Stimulated activated CD4-positive, alpha-beta T cell treated with anti-CD3 and anti-CD28 coated beads, Interleukin-2, amount 100 ng/mL, for 24 hours (primary cell): ENCODE measurements around the gene MBL2.

Experiments used
- DNase-seq, 2 donors: peaks; one replicate each; pipeline ENCODE4 v3.0.0-alpha.2; 2020

The MBL2 gene

GRCh38 chr10:52771534-52772445, 794 bp downstream of the MBL2 start:
- no peak for DNase-seq

- no peak for DNase-seq
Measured at GRCh38 chr10:52770904-52771303, 1.7 kb downstream of the MBL2 start.

GRCh38 chr10:52769966-52770365, 2.6 kb downstream of the MBL2 start:
- no peak for DNase-seq

- DNase-seq: no peak
Measured at GRCh38 chr10:52768001-52768532, 4.5 kb downstream of the MBL2 start.

- DNase-seq: no peak
Measured at GRCh38 chr10:52762088-52762487, 10.5 kb downstream of the MBL2 start.

GRCh38 chr10:52759154-52759553, 13.4 kb downstream of the MBL2 start:
- no peak for DNase-seq

- no peak for DNase-seq
Measured at GRCh38 chr10:52758406-52758805, 14.2 kb downstream of the MBL2 start.

- DNase-seq: no peak
Measured at GRCh38 chr10:52757773-52758172, 14.8 kb downstream of the MBL2 start.

- DNase-seq: no peak
Measured at GRCh38 chr10:52756966-52757365, 15.6 kb downstream of the MBL2 start.

GRCh38 chr10:52756295-52756694, 16.3 kb downstream of the MBL2 start:
- no peak for DNase-seq

GRCh38 chr10:52755297-52756062, 17.1 kb downstream of the MBL2 start:
- no peak for DNase-seq

GRCh38 chr10:52752801-52753445, 19.7 kb downstream of the MBL2 start:
- no peak for DNase-seq

- DNase-seq: no peak
Measured at GRCh38 chr10:52752261-52752660, 20.3 kb downstream of the MBL2 start.

- no peak for DNase-seq
Measured at GRCh38 chr10:52751337-52751736, 21.2 kb downstream of the MBL2 start.

- DNase-seq: no peak
Measured at GRCh38 chr10:52750629-52751028, 22.0 kb downstream of the MBL2 start.

GRCh38 chr10:52747694-52748093, 24.9 kb downstream of the MBL2 start:
- no peak for DNase-seq

GRCh38 chr10:52746169-52746568, 26.4 kb downstream of the MBL2 start:
- DNase-seq: no peak

- no peak for DNase-seq
Measured at GRCh38 chr10:52744057-52744805, 28.4 kb downstream of the MBL2 start.

GRCh38 chr10:52742731-52743130, 29.9 kb downstream of the MBL2 start:
- no peak for DNase-seq

GRCh38 chr10:52741851-52742250, 30.7 kb downstream of the MBL2 start:
- DNase-seq: no peak

GRCh38 chr10:52740913-52741675, 31.5 kb downstream of the MBL2 start:
- DNase-seq: peak; percentile 23 to 52

- DNase-seq: no peak
Measured at GRCh38 chr10:52740155-52740549, 32.4 kb downstream of the MBL2 start.
